Lung (tissue), 12 donors: ENCODE measurements around the gene TACR1. TPM values are rescaled to one million over a fixed set of nuclear protein-coding genes. Genes with fewer than 3 reads are reported as not detected.
A peak's percentile ranks its signal among the peaks of the same experiment; 100 is the strongest.

Experiments used
- ATAC-seq: fragments of 200-7000 bp; cut with Tn5 transposase; one replicate; pipeline ENCODE4 v1.9.1; 2020; ENCODE audit warnings: moderate number of reproducible peaks; ENCODE audit not compliant: insufficient read depth, low FRiP score
- DNase-seq, 3 donors: peaks; one replicate each; pipeline ENCODE4 v3.0.0-alpha.2; 2013 to 2017
- H3K27ac ChIP-seq, 2 donors: one replicate each; pipeline ENCODE4 v1.5.1; 2013; ENCODE audit warnings: mild to moderate bottlenecking in 2 of 2, moderate library complexity in 2 of 2, control low read depth in 1 of 2, inconsistent platforms in 1 of 2, low read depth in 1 of 2, low read length in 1 of 2
- H3K27me3 ChIP-seq, 3 donors: one replicate each; pipeline ENCODE4 v1.5.1; 2013; ENCODE audit warnings: low read length in 2 of 3; ENCODE audit not compliant: control insufficient read depth in 3 of 3, insufficient read depth in 3 of 3
- H3K36me3 ChIP-seq, 4 donors: one replicate each; pipeline ENCODE4 v1.5.1; 2013; ENCODE audit warnings: low read length in 4 of 4, mild to moderate bottlenecking in 1 of 4, moderate library complexity in 1 of 4; ENCODE audit not compliant: control insufficient read depth in 4 of 4, insufficient read depth in 4 of 4
- H3K4me1 ChIP-seq, 5 donors: one replicate each; pipeline ENCODE4 v1.5.1; 2013; ENCODE audit warnings: low read length in 5 of 5, mild to moderate bottlenecking in 2 of 5, moderate library complexity in 1 of 5; ENCODE audit not compliant: control insufficient read depth in 5 of 5, insufficient read depth in 5 of 5
- H3K4me3 ChIP-seq: one replicate; pipeline ENCODE4 v1.5.1; 2013; ENCODE audit warnings: mild to moderate bottlenecking, control low read depth, moderate library complexity
- H3K9ac ChIP-seq, 2 donors: one replicate each; pipeline ENCODE4 v1.5.1; 2013; ENCODE audit warnings: low read length in 2 of 2, control low read depth in 1 of 2; ENCODE audit not compliant: insufficient read depth in 1 of 2
- H3K9me3 ChIP-seq, 4 donors: one replicate each; pipeline ENCODE4 v1.5.1; 2013; ENCODE audit warnings: low read length in 3 of 4, mild to moderate bottlenecking in 1 of 4, moderate library complexity in 1 of 4; ENCODE audit not compliant: control insufficient read depth in 4 of 4, insufficient read depth in 3 of 4
- WGBS, 2 donors: extraction: QIAGEN DNeasy Blood & Tissue Kit; methylation state at CpG; one replicate each; pipeline ENCODE4 v1.1.7; 2013; 5-methylcytosine and 5-hydroxymethylcytosine counted together
- polyA plus RNA-seq, 2 donors: library from polyadenylated mRNA; stranded (reverse); fragments of 200-250 nt; gene quantifications; one replicate each; pipeline ENCODE4 v1.2.1, GENCODE V29; 2013
- total RNA-seq, 2 donors: library from RNA; depleted of rRNA in 1 of 2; stranded (reverse); fragments of >200 nt in 1 of 2; gene quantifications; one replicate each; pipeline ENCODE4 v1.2.1, GENCODE V29; 2014 to 2021
- TF ChIP-seq, protein P1 (sequence below): IDR thresholded peaks from 2 replicates; pipeline ENCODE4 v1.5.1; 2012; ENCODE audit warnings: mild to moderate bottlenecking; ENCODE audit errors: control extremely low read depth, extremely low read depth
- donor health status: control.
- donor health status: control.
- donor health status: Bipolar disorder and iron deficiency.
- donor health status: healthy.
- donor health status: DM: yes; HTN: yes; CAD: no.

Gene TACR1
- total and polyA plus RNA-seq, 4 donors, result 0.33 to 1.6 (median 0.59) TPM

GRCh38 chr2:75044291-75044690, 155.0 kb downstream of the TACR1 start:
- Histone ChIP-seq H3K4me3 (no peak overlapping the region), H3K36me3 (peaks cover 0 to 2% (median 0%) of the 10 kb centered on the region in 4 donors), H3K27ac (no peak overlapping the region), H3K27me3 (no peaks in the 10 kb centered on the region), H3K9ac (no peak overlapping the region), H3K9me3 (no peaks in the 10 kb centered on the region), H3K4me1 (peaks cover 0 to 14% (median 4%) of the 10 kb centered on the region in 5 donors)
- no peak for DNase-seq
- ATAC-seq, result no peak
- 94 to 95% methylated on average over 2 of the region's 2 CpGs for WGBS, 2 donors
- TF ChIP-seq, protein P1, sequence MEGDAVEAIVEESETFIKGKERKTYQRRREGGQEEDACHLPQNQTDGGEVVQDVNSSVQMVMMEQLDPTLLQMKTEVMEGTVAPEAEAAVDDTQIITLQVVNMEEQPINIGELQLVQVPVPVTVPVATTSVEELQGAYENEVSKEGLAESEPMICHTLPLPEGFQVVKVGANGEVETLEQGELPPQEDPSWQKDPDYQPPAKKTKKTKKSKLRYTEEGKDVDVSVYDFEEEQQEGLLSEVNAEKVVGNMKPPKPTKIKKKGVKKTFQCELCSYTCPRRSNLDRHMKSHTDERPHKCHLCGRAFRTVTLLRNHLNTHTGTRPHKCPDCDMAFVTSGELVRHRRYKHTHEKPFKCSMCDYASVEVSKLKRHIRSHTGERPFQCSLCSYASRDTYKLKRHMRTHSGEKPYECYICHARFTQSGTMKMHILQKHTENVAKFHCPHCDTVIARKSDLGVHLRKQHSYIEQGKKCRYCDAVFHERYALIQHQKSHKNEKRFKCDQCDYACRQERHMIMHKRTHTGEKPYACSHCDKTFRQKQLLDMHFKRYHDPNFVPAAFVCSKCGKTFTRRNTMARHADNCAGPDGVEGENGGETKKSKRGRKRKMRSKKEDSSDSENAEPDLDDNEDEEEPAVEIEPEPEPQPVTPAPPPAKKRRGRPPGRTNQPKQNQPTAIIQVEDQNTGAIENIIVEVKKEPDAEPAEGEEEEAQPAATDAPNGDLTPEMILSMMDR, result no peak

DNA sequence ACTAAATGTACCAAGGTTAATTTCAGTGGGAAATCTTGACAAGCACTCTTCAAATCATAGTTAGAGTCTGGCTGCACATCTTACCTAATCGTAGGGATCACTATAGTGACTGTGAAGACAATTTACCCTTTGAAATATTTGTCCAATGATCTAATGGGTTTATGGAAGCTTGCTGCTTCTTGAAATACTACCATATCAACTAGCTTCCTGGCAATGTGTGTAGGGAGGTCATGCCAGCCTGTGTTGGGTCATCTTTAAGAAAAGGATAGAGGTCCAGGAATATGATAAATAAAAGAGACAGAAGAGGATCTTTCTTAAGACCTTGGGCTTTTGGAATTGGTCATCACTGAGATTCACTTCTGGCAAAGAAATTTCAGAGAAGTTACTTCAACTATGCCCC, 156.5 kb downstream of the TACR1 start:
- H3K9me3 ChIP-seq, result no peaks in the 10 kb centered on the region
- TF ChIP-seq, protein P1, result no peak
- 74 to 93% methylated on average over 1 of the region's 1 CpG for WGBS, 2 donors
- H3K27ac ChIP-seq, result no peak overlapping the region
- no peaks in the 10 kb centered on the region for H3K27me3 ChIP-seq
- no peak for DNase-seq
- ATAC-seq, result no peak
- peaks cover 0 to 14% (median 4%) of the 10 kb centered on the region in 5 donors for H3K4me1 ChIP-seq
- no peak overlapping the region for H3K4me3 ChIP-seq
- no peak overlapping the region for H3K9ac ChIP-seq
- peaks cover 0 to 3% (median 1%) of the 10 kb centered on the region in 4 donors for H3K36me3 ChIP-seq

DNA sequence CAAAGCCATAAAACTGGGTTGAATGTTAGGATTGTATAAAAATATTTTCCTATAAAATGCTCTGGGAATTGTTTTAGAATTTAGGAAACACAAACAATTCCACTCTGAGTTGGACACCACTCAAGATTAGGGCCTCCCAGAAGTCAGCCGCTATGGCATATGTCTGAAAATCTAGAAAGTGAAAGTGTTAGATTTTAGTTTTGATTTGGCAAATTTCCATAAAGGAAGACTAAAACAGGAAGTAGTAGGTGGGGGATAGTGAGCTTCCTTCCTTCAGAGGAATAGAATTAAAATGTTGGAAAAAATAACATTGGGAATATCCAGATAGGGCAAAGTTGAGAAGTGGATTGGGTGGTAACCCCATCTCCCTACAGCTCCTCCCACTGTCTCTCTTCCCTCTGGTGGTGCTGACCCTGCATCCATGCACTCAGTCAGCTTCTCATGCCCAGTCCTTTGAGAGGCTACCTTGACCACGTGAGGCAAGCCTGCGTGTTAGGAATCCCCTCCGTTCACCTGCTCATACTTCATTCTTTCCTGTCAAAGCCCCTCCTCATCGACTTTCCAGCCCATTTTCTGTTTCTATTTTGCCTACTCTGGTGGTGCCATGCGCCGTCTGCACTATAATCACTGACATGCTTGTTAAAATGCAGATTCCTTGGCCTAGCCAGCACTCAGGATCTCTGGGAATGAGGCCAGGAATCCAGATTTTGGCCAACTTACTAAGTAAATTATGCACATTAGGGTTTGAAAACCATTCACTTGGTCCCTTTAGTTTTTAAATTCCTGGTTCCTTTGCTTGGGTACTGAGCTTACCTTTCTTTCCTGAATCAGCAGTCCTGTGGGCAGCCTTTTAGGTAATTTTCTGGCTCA, 157.4 kb downstream of the TACR1 start:
- WGBS, 2 donors, result 76 to 89% methylated on average over 7 of the region's 7 CpGs
- DNase-seq (peak in 2 of 3 donors; percentile 41 to 62), ATAC-seq (no peak)
- TF ChIP-seq, protein P1, result no peak
- no peaks in the 10 kb centered on the region for H3K9me3 ChIP-seq
- peaks cover 0 to 14% (median 4%) of the 10 kb centered on the region in 5 donors for H3K4me1 ChIP-seq
- H3K9ac ChIP-seq, result no peak overlapping the region
- H3K27me3 ChIP-seq, result no peaks in the 10 kb centered on the region
- H3K36me3 ChIP-seq, result peaks cover 0 to 3% (median 1%) of the 10 kb centered on the region in 4 donors
- no peak overlapping the region for H3K4me3 ChIP-seq
- no peak overlapping the region for H3K27ac ChIP-seq
